K562 (cell line): ENCODE measurements around the gene ROPN1. TPM values are rescaled to one million over a fixed set of nuclear protein-coding genes. Genes with fewer than 3 reads are reported as not detected.

Experiments
- CHD4 ChIP-seq: fragments of 200-600 bp; sonication (generic); IDR thresholded peaks from 3 replicates; pipeline ENCODE4 v1.6.1; 2012; ENCODE audit warnings: low read depth, mild to moderate bottlenecking, mixed read lengths, low read length, inconsistent platforms; ENCODE audit not compliant: insufficient read depth, insufficient replicate concordance, poor library complexity, severe bottlenecking
- NR0B1 ChIP-seq: fragments of 450-650 bp; IDR thresholded peaks from one replicate; pipeline ENCODE4 v1.6.1; 2018; ENCODE audit warnings: mild to moderate bottlenecking, moderate library complexity; ENCODE audit not compliant: partially characterized antibody
- NR2C2 ChIP-seq, 2 experiments: fragments of 200-800 bp in 1 of 2; sonication (Bioruptor generic) in 1 of 2; sonication (generic) in 1 of 2; formaldehyde crosslinking in 1 of 2; IDR thresholded peaks; 2 replicates each; pipeline versions ENCODE4 v1.6.1 to v1.8.0; 2016 to 2022; ENCODE audit warnings: mild to moderate bottlenecking in 1 of 2, missing compliant biosample characterization in 1 of 2, missing genetic modification characterization in 1 of 2, missing genetic modification reagents in 1 of 2
- ZNF639 ChIP-seq, 2 experiments: fragments of 200-800 bp in 1 of 2; sonication (Bioruptor generic) in 1 of 2; sonication (generic) in 1 of 2; formaldehyde crosslinking in 1 of 2; IDR thresholded peaks in 1 of 2; conservative IDR thresholded peaks in 1 of 2; 2 replicates each; pipeline versions ENCODE4 v1.5.0 to v1.6.1; 2016 to 2020; ENCODE audit warnings: missing compliant biosample characterization in 1 of 2, missing genetic modification characterization in 1 of 2, missing genetic modification reagents in 1 of 2
- ZNF766 ChIP-seq: fragments of 200-800 bp; sonication (Bioruptor generic); conservative IDR thresholded peaks from 2 replicates; pipeline ENCODE4 v1.6.1; 2016; ENCODE audit warnings: missing genetic modification characterization, missing compliant biosample characterization
- polyA plus RNA-seq, 8 experiments: library from polyadenylated mRNA; depleted of rRNA in 4 of 8; stranded (reverse) in 5 of 8; unstranded in 3 of 8; fragments of >200 nt; fragmentation: Nextera tagmentation in 2 of 8; fragmentation: Illumina TruSeq in 1 of 8; extraction: Ambion mirVana in 2 of 8; extraction: Trizol in 1 of 8; gene quantifications; 2 replicates each; pipeline versions ENCODE4 v1.2.1 to v1.2.3, GENCODE V29; 2011 to 2014; ENCODE audit warnings: inconsistent platforms in 1 of 8, missing spikeins in 1 of 8
- total RNA-seq, 7 experiments: library from RNA; depleted of rRNA in 6 of 7; stranded (reverse); fragments of >200 nt in 6 of 7; fragmentation: Illumina TruSeq in 2 of 7; extraction: Trizol in 2 of 7; gene quantifications; 2 replicates each; pipeline versions ENCODE4 v1.2.1 to v1.2.3, GENCODE V29; 2011 to 2021; ENCODE audit warnings: low replicate concordance in 1 of 7
- TF ChIP-seq, protein P1 (sequence below): sonication (generic); formaldehyde crosslinking; IDR thresholded peaks from 2 replicates; pipeline ENCODE4 v1.8.0; 2023; ENCODE audit warnings: missing genetic modification reagents, mild to moderate bottlenecking, borderline replicate concordance
- TF ChIP-seq, protein P2 (sequence below): fragments of 250-450 bp; sonication (Bioruptor Pico); IDR thresholded peaks from 2 replicates; pipeline ENCODE4 v1.9.0; 2021; ENCODE audit warnings: mild to moderate bottlenecking, inconsistent platforms
- TF ChIP-seq, protein P3 (sequence below): fragments of 250-450 bp; sonication (Bioruptor Pico); IDR thresholded peaks from 2 replicates; pipeline ENCODE4 v1.8.0; 2022; ENCODE audit warnings: inconsistent platforms, mild to moderate bottlenecking, moderate library complexity, borderline replicate concordance
- TF ChIP-seq, protein P4 (sequence below): fragments of 450-650 bp; formaldehyde crosslinking; IDR thresholded peaks from 2 replicates; pipeline ENCODE4 v1.4.0; 2022; ENCODE audit warnings: missing genetic modification characterization

Gene ROPN1
- total and polyA plus RNA-seq, 9 of the 15 experiments (the other 6 are each of a cell fraction or from before 2014, with no cell fraction given): not detected

DNA sequence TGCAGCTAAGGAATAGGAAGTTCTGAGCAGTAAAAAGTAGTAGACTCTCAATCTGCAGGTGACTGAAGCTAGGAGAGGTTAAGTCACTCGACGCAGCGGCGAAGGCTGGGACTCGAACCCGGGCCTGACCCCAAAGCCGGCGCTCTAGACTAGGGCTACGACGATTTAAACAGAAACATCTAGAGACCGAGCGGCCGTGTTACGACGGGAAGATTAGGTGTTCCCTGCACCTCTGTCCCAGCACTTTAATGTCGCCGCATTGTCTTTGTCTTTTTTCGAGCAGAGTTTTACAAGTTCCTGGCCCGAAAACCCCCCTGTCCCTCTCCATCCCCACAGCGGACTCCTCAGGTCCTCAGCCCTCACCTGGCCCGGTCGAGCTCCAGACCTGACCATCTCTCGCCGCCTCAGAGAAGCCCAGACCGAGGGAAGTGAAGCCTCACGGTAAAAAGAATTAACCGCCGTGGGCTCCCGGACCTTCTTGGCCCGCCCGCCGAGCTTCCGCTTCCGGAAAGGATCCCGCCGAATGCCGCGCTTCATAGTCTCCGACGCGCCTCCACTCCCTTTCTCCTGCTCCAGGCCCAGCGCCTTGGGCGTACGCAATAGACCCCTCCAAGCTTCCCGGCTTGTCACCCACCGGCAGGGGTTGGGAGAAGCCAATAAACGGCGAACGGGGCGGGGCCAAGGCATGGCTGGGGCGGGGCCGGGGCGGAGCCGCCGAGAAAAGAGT, 31.0 kb downstream of the ROPN1 start, which contains the start of gene CCDC14 (continued):
- TF ChIP-seq, protein P1, sequence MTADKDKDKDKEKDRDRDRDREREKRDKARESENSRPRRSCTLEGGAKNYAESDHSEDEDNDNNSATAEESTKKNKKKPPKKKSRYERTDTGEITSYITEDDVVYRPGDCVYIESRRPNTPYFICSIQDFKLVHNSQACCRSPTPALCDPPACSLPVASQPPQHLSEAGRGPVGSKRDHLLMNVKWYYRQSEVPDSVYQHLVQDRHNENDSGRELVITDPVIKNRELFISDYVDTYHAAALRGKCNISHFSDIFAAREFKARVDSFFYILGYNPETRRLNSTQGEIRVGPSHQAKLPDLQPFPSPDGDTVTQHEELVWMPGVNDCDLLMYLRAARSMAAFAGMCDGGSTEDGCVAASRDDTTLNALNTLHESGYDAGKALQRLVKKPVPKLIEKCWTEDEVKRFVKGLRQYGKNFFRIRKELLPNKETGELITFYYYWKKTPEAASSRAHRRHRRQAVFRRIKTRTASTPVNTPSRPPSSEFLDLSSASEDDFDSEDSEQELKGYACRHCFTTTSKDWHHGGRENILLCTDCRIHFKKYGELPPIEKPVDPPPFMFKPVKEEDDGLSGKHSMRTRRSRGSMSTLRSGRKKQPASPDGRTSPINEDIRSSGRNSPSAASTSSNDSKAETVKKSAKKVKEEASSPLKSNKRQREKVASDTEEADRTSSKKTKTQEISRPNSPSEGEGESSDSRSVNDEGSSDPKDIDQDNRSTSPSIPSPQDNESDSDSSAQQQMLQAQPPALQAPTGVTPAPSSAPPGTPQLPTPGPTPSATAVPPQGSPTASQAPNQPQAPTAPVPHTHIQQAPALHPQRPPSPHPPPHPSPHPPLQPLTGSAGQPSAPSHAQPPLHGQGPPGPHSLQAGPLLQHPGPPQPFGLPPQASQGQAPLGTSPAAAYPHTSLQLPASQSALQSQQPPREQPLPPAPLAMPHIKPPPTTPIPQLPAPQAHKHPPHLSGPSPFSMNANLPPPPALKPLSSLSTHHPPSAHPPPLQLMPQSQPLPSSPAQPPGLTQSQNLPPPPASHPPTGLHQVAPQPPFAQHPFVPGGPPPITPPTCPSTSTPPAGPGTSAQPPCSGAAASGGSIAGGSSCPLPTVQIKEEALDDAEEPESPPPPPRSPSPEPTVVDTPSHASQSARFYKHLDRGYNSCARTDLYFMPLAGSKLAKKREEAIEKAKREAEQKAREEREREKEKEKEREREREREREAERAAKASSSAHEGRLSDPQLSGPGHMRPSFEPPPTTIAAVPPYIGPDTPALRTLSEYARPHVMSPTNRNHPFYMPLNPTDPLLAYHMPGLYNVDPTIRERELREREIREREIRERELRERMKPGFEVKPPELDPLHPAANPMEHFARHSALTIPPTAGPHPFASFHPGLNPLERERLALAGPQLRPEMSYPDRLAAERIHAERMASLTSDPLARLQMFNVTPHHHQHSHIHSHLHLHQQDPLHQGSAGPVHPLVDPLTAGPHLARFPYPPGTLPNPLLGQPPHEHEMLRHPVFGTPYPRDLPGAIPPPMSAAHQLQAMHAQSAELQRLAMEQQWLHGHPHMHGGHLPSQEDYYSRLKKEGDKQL (CRISPR knock-in tag): no peak
- TF ChIP-seq CHD4 (no peak), NR2C2 (CRISPR knock-in tag; IDR thresholded peaks at IDR 0.05) (no peak), NR2C2 (tag; IDR thresholded peaks at IDR 0.05) (peak; percentile 68), NR0B1 (no peak), ZNF766 (no peak), ZNF639 (CRISPR knock-in tag; conservative IDR thresholded peaks at IDR 0.05 in 1 of 2, IDR thresholded peaks at IDR 0.05 in 1 of 2) (0 out of 4 replicates have a peak, but pooled peaks of 1 of the 2 experiments have one; percentile 36)
- TF ChIP-seq, protein P2, sequence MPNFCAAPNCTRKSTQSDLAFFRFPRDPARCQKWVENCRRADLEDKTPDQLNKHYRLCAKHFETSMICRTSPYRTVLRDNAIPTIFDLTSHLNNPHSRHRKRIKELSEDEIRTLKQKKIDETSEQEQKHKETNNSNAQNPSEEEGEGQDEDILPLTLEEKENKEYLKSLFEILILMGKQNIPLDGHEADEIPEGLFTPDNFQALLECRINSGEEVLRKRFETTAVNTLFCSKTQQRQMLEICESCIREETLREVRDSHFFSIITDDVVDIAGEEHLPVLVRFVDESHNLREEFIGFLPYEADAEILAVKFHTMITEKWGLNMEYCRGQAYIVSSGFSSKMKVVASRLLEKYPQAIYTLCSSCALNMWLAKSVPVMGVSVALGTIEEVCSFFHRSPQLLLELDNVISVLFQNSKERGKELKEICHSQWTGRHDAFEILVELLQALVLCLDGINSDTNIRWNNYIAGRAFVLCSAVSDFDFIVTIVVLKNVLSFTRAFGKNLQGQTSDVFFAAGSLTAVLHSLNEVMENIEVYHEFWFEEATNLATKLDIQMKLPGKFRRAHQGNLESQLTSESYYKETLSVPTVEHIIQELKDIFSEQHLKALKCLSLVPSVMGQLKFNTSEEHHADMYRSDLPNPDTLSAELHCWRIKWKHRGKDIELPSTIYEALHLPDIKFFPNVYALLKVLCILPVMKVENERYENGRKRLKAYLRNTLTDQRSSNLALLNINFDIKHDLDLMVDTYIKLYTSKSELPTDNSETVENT: no peak
- TF ChIP-seq, protein P3, sequence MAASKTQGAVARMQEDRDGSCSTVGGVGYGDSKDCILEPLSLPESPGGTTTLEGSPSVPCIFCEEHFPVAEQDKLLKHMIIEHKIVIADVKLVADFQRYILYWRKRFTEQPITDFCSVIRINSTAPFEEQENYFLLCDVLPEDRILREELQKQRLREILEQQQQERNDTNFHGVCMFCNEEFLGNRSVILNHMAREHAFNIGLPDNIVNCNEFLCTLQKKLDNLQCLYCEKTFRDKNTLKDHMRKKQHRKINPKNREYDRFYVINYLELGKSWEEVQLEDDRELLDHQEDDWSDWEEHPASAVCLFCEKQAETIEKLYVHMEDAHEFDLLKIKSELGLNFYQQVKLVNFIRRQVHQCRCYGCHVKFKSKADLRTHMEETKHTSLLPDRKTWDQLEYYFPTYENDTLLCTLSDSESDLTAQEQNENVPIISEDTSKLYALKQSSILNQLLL: no peak
- TF ChIP-seq, protein P4, sequence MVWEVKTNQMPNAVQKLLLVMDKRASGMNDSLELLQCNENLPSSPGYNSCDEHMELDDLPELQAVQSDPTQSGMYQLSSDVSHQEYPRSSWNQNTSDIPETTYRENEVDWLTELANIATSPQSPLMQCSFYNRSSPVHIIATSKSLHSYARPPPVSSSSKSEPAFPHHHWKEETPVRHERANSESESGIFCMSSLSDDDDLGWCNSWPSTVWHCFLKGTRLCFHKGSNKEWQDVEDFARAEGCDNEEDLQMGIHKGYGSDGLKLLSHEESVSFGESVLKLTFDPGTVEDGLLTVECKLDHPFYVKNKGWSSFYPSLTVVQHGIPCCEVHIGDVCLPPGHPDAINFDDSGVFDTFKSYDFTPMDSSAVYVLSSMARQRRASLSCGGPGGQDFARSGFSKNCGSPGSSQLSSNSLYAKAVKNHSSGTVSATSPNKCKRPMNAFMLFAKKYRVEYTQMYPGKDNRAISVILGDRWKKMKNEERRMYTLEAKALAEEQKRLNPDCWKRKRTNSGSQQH (CRISPR knock-in tag): no peak
